B cell (primary cell): ENCODE data around the gene RFC2.

ENCODE experiments used
- CTCF ChIP-seq: fragments of 200-600 bp; IDR thresholded peaks from one replicate; pipeline ENCODE4 v1.8.0; 2022; ENCODE audit warnings: antibody characterized with exemption, mild to moderate bottlenecking
- EZH2 ChIP-seq: IDR thresholded peaks from 2 replicates; pipeline ENCODE4 v1.6.1; 2012; ENCODE audit warnings: borderline replicate concordance, low read depth, mild to moderate bottlenecking, moderate library complexity, low read length; ENCODE audit not compliant: insufficient read depth, poor library complexity, severe bottlenecking

GRCh38 chr7:74288034-74288881 lies 34.1 kb upstream of the RFC2 start:
- TF ChIP-seq CTCF: no peak
- TF ChIP-seq EZH2: no peak
